K562 (cell line): Measurements from ENCODE around the gene PXDC1. TPM values are rescaled to one million over a fixed set of nuclear protein-coding genes. Genes with fewer than 3 reads are reported as not detected.

Experiments
- ATAC-seq: fragments of 200-7000 bp; cut with Tn5 transposase; 3 replicates; pipeline ENCODE4 v1.9.1; 2020; ENCODE audit warnings: moderate library complexity
- BruUV-seq: library from RNA; stranded (reverse); fragments of 400-500 nt; replicated peaks from 2 replicates; lab custom pipeline; 2021; lab: Mats Ljungman, UMichigan
- CTCF ChIA-PET: fragments of 300-600 bp; formaldehyde crosslinking; extraction: SDS; loops from one replicate; lab custom pipeline; 2021; ENCODE audit warnings: low intra/inter-chr PET ratio; lab: Yijun Ruan, JAX
- POLR2A ChIA-PET: fragments of 300-600, 350-650 bp; sonication (Branson Sonifier 250); formaldehyde crosslinking; extraction: SDS; loops from one replicate; lab custom pipeline; 2021; ENCODE audit warnings: antibody characterized with exemption, inconsistent platforms; lab: Yijun Ruan, JAX
- DNase-seq, 4 experiments: peaks; one replicate each; pipeline versions ENCODE4 v3.0.0 to v3.0.0-alpha.2; 2011 to 2018; ENCODE audit warnings: low spot score in 3 of 4, mixed read lengths in 3 of 4; ENCODE audit errors: extremely low read depth in 1 of 4
- FAIRE-seq: peaks from 2 replicates; lab custom pipeline; 2011; peaks lifted over from hg19 to GRCh38; lab: Jason Lieb, UNC
- H2AFZ ChIP-seq: 2 replicates; pipeline ENCODE4 v1.6.0; 2011; ENCODE audit warnings: low read depth, low read length, control low read depth, inconsistent platforms
- H3K27ac ChIP-seq: fragments of 200-600 bp; 3 replicates; pipeline ENCODE4 v1.8.0; 2011; ENCODE audit warnings: low read depth, mild to moderate bottlenecking, control low read depth, inconsistent platforms, low read length, moderate library complexity, mixed read lengths; ENCODE audit errors: extremely low read depth
- H3K27me3 ChIP-seq, 2 experiments: fragments of 300-600 bp in 1 of 2; 2 replicates in 1 of 2; 3 replicates in 1 of 2; pipeline versions ENCODE4 v1.6.0 to v1.8.0; 2011; ENCODE audit warnings: inconsistent platforms in 2 of 2, low read length in 2 of 2, mild to moderate bottlenecking in 1 of 2, mixed read lengths in 1 of 2, moderate library complexity in 1 of 2; ENCODE audit not compliant: control insufficient read depth in 2 of 2, insufficient read depth in 2 of 2
- H3K36me3 ChIP-seq: fragments of 300-600 bp; 3 replicates; pipeline ENCODE4 v1.8.0; 2011; ENCODE audit warnings: mild to moderate bottlenecking, low read length, inconsistent platforms; ENCODE audit not compliant: control insufficient read depth, insufficient read depth
- H3K4me1 ChIP-seq, 2 experiments: fragments of 200-600 bp in 1 of 2; replicated peaks in 1 of 2; 2 replicates in 1 of 2; 3 replicates in 1 of 2; pipeline versions ENCODE4 v1.5.1 to v1.8.0; 2011; ENCODE audit warnings: inconsistent platforms in 2 of 2, low read length in 2 of 2, mild to moderate bottlenecking in 1 of 2, mixed read lengths in 1 of 2, moderate library complexity in 1 of 2; ENCODE audit not compliant: control insufficient read depth in 2 of 2, insufficient read depth in 2 of 2
- H3K4me2 ChIP-seq: 2 replicates; pipeline ENCODE4 v1.6.1; 2011; ENCODE audit warnings: low read length, control low read depth, inconsistent platforms, mixed read lengths; ENCODE audit not compliant: insufficient read depth
- H3K4me3 ChIP-seq: fragments of 200-600 bp; sonication (generic), shearing (Covaris generic); 2 replicates; pipeline ENCODE4 v1.5.1; 2016; ENCODE audit warnings: control low read depth, inconsistent platforms
- H3K79me2 ChIP-seq: fragments of 200-600 bp; 3 replicates; pipeline ENCODE4 v1.8.0; 2011; ENCODE audit warnings: low read length, inconsistent platforms; ENCODE audit not compliant: control insufficient read depth, insufficient read depth
- H3K9ac ChIP-seq, 2 experiments: 2 replicates each; pipeline versions ENCODE4 v1.6.0 to v1.6.1; 2011; ENCODE audit warnings: low read depth in 2 of 2, low read length in 2 of 2, control low read depth in 1 of 2, inconsistent platforms in 1 of 2, mild to moderate bottlenecking in 1 of 2, mixed read lengths in 1 of 2; ENCODE audit not compliant: insufficient read depth in 1 of 2
- H3K9me1 ChIP-seq: one replicate; pipeline ENCODE4 v1.6.0; 2011; ENCODE audit warnings: inconsistent platforms, mild to moderate bottlenecking, low read length, moderate library complexity; ENCODE audit not compliant: control insufficient read depth, insufficient read depth
- H3K9me3 ChIP-seq: replicated peaks from 2 replicates; pipeline ENCODE4 v1.5.1; 2011; ENCODE audit warnings: low read depth, low read length, inconsistent platforms; ENCODE audit not compliant: control insufficient read depth, insufficient read depth
- H4K20me1 ChIP-seq: replicated peaks from 2 replicates; pipeline ENCODE4 v1.6.1; 2011; ENCODE audit warnings: low read length, inconsistent platforms, mixed read lengths; ENCODE audit not compliant: control insufficient read depth, insufficient read depth
- C11orf30 ChIP-seq: fragments of 450-650 bp; IDR thresholded peaks from 2 replicates; pipeline ENCODE4 v1.6.1; 2016; ENCODE audit warnings: low read depth, mild to moderate bottlenecking
- CHCHD3 ChIP-seq: fragments of 250-450 bp; sonication (Bioruptor Pico); IDR thresholded peaks from 2 replicates; pipeline ENCODE4 v2.1.2; 2022; ENCODE audit warnings: mild to moderate bottlenecking
- EHMT2 ChIP-seq: fragments of 450-650 bp; IDR thresholded peaks from 2 replicates; pipeline ENCODE4 v1.6.1; 2018; ENCODE audit warnings: antibody characterized with exemption
- HMG20A ChIP-seq: fragments of 450-650 bp; formaldehyde crosslinking; conservative IDR thresholded peaks from 2 replicates; pipeline ENCODE4 v1.4.0; 2020; ENCODE audit warnings: mild to moderate bottlenecking, mixed read lengths
- IFI16 ChIP-seq: fragments of 250-450 bp; sonication (Bioruptor Pico); IDR thresholded peaks from 2 replicates; pipeline ENCODE4 v2.1.2; 2022; ENCODE audit warnings: mild to moderate bottlenecking, inconsistent platforms
- IRF1 ChIP-seq: sonication (generic); formaldehyde crosslinking; IDR thresholded peaks from 2 replicates; pipeline ENCODE4 v1.8.0; 2022; ENCODE audit warnings: missing genetic modification reagents, mild to moderate bottlenecking, borderline replicate concordance
- IRF2 ChIP-seq: sonication (generic); formaldehyde crosslinking; IDR thresholded peaks from 2 replicates; pipeline ENCODE4 v1.8.1; 2022; ENCODE audit warnings: mild to moderate bottlenecking, missing genetic modification reagents
- MGA ChIP-seq: fragments of 450-650 bp; IDR thresholded peaks from 2 replicates; pipeline ENCODE4 v1.6.1; 2016; ENCODE audit warnings: mild to moderate bottlenecking, moderate library complexity
- RNF2 ChIP-seq: sonication (generic); IDR thresholded peaks from 2 replicates; pipeline ENCODE4 v1.6.1; 2016
- STAT5B ChIP-seq: fragments of 250-450 bp; sonication (Bioruptor Pico); IDR thresholded peaks from 2 replicates; pipeline ENCODE4 v1.8.0; 2021; ENCODE audit warnings: mild to moderate bottlenecking, inconsistent platforms
- WGBS: fragments of 100-300 bp; shearing (Covaris generic); methylation state at CpG from one replicate; pipeline ENCODE4 v1.1.6; 2016; ENCODE audit warnings: low coverage, mixed read lengths; ENCODE audit not compliant: insufficient coverage; ENCODE audit errors: missing lambda C conversion rate; 5-methylcytosine and 5-hydroxymethylcytosine counted together
- in situ Hi-C: fragments of 300-500 bp; cut with MboI; formaldehyde crosslinking; loops from 4 replicates; pipeline ENCODE4 v1.15.0; 2018; ENCODE audit warnings: inconsistent platforms, mixed read lengths
- intact Hi-C: fragments of 100-400 bp; cut with micrococcal nuclease; formaldehyde crosslinking; loops from 2 replicates; pipeline ENCODE4 v1.14.2; 2022
- polyA plus RNA-seq, 8 experiments: library from polyadenylated mRNA; depleted of rRNA in 4 of 8; stranded (reverse) in 5 of 8; unstranded in 3 of 8; fragments of >200 nt; fragmentation: Nextera tagmentation in 2 of 8; fragmentation: Illumina TruSeq in 1 of 8; extraction: Ambion mirVana in 2 of 8; extraction: Trizol in 1 of 8; gene quantifications; 2 replicates each; pipeline versions ENCODE4 v1.2.1 to v1.2.3, GENCODE V29; 2011 to 2014; ENCODE audit warnings: inconsistent platforms in 1 of 8, missing spikeins in 1 of 8
- total RNA-seq, 7 experiments: library from RNA; depleted of rRNA in 6 of 7; stranded (reverse); fragments of >200 nt in 6 of 7; fragmentation: Illumina TruSeq in 2 of 7; extraction: Trizol in 2 of 7; gene quantifications; 2 replicates each; pipeline versions ENCODE4 v1.2.1 to v1.2.3, GENCODE V29; 2011 to 2021; ENCODE audit warnings: low replicate concordance in 1 of 7

Gene PXDC1
- total and polyA plus RNA-seq, 9 of the 15 experiments (the other 6 are each of a cell fraction or from before 2014, with no cell fraction given): 0.09 to 0.33 (median 0.16) TPM; not detected in 5

DNA sequence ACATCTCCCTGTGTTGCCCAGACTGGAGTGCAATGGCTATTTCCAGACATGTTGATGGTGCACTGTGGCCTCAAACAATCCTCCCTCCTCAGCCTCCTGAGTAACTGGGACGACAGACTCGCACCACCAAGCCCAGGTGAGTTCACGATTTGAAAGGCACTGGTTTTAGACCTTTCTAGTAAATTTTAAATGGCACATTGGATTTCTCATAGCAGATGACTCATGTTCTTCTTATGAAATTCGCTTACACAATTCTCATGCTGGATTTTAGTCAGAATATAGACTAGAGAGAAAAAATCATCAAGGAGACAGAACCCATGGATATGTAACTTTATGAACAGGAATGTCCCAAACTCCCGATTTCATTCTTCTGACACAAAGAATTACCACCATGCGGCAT lies 18.1 kb upstream of the PXDC1 start:
- DNase-seq: no peak
- POLR2A ChIA-PET: no interaction called here
- Histone ChIP-seq H3K4me1 (peaks cover 0 to 7% of the 10 kb centered on the region in 2 experiments; a peak in 1 of 5 replicates), H3K36me3 (no peaks in the 10 kb centered on the region), H3K9ac (no peak overlapping the region), H3K27me3 (peaks cover 40 to 53% of the 10 kb centered on the region in 2 experiments), H3K79me2 (no peaks in the 10 kb centered on the region), H4K20me1 (no peaks in the 10 kb centered on the region), H3K4me3 (no peak overlapping the region), H2AFZ (no peak overlapping the region), H3K9me3 (no peaks in the 10 kb centered on the region), H3K9me1 (no peaks in the 10 kb centered on the region), H3K27ac (no peak overlapping the region), H3K4me2 (no peak overlapping the region)
- FAIRE-seq: no peak
- ATAC-seq: no peak
- CTCF ChIA-PET: no interaction called here
- in situ Hi-C loops (no loop called here), intact Hi-C loops (no loop called here)
- WGBS: 4% methylated on average over 6 of the region's 6 CpGs
- BruUV-seq: no TSS peak
- no peak for TF ChIP-seq IRF1 (CRISPR knock-in tag)
- no peak for TF ChIP-seq MGA
- TF ChIP-seq EHMT2: no peak
- no peak for TF ChIP-seq IFI16
- no peak for TF ChIP-seq IRF2 (CRISPR knock-in tag)
- TF ChIP-seq C11orf30: no peak
- TF ChIP-seq STAT5B: no peak
- TF ChIP-seq RNF2: no peak
- no peak for TF ChIP-seq HMG20A (CRISPR knock-in tag)
- no peak for TF ChIP-seq CHCHD3 (CRISPR knock-in tag)
